HepG2 (cell line): Measurements from ENCODE around the gene PRR12. TPM values are rescaled to one million over a fixed set of nuclear protein-coding genes. Genes with fewer than 3 reads are reported as not detected.

Experiments
- ATAC-seq: fragments of 200-7000 bp; cut with Tn5 transposase; 3 replicates; pipeline ENCODE4 v1.9.1; 2020; ENCODE audit warnings: mild to moderate bottlenecking, moderate library complexity
- BruUV-seq: library from RNA; stranded (reverse); fragments of 400-500 nt; replicated peaks from 2 replicates; lab custom pipeline; 2021; lab: Mats Ljungman, UMichigan
- CTCF ChIA-PET: fragments of 300-600 bp; formaldehyde crosslinking; extraction: SDS; loops from one replicate; lab custom pipeline; 2021; ENCODE audit warnings: low total read pairs, inconsistent platforms, low intra/inter-chr PET ratio; lab: Yijun Ruan, JAX
- POLR2A ChIA-PET: fragments of 350-600 bp; sonication (Branson Sonifier 250); formaldehyde crosslinking; loops from one replicate; lab custom pipeline; 2020; ENCODE audit warnings: antibody characterized with exemption, inconsistent platforms; lab: Yijun Ruan, JAX
- DNase-seq: peaks from one replicate; pipeline ENCODE4 v3.0.0-alpha.2; 2015; ENCODE audit warnings: low spot score
- FAIRE-seq: peaks from 3 replicates; lab custom pipeline; 2011; peaks lifted over from hg19 to GRCh38; lab: Jason Lieb, UNC
- H2AFZ ChIP-seq: one replicate; pipeline ENCODE4 v1.6.1; 2011; ENCODE audit warnings: low read length, inconsistent platforms
- H3K27ac ChIP-seq: fragments of 300-600 bp; 3 replicates; pipeline ENCODE4 v1.8.0; 2011; ENCODE audit warnings: mixed run types, mild to moderate bottlenecking, mixed read lengths, low read length, inconsistent platforms; ENCODE audit not compliant: insufficient read depth; ENCODE audit errors: extremely low read length
- H3K27me3 ChIP-seq, 2 experiments: fragments of 200-600 bp in 1 of 2; 2 replicates in 1 of 2; 3 replicates in 1 of 2; pipeline versions ENCODE4 v1.6.0 to v1.8.0; 2011; ENCODE audit warnings: low read length in 2 of 2, mild to moderate bottlenecking in 2 of 2, moderate library complexity in 2 of 2, inconsistent platforms in 1 of 2; ENCODE audit not compliant: insufficient read depth in 2 of 2, control insufficient read depth in 1 of 2
- H3K36me3 ChIP-seq, 2 experiments: fragments of 200-600 bp in 1 of 2; replicated peaks in 1 of 2; 2 replicates in 1 of 2; 3 replicates in 1 of 2; pipeline versions ENCODE4 v1.5.1 to v1.8.0; 2011; ENCODE audit warnings: low read length in 2 of 2, inconsistent platforms in 1 of 2; ENCODE audit not compliant: insufficient read depth in 2 of 2, control insufficient read depth in 1 of 2
- H3K4me1 ChIP-seq: 2 replicates; pipeline ENCODE4 v1.5.1; 2012; ENCODE audit warnings: low read length, inconsistent platforms; ENCODE audit not compliant: insufficient read depth
- H3K4me2 ChIP-seq: 2 replicates; pipeline ENCODE4 v1.6.0; 2011; ENCODE audit warnings: low read depth, low read length, inconsistent platforms
- H3K4me3 ChIP-seq, 3 experiments: fragments of 200-600 bp in 1 of 3; sonication (generic), shearing (Covaris generic) in 1 of 3; replicated peaks in 1 of 3; 2 replicates each; pipeline ENCODE4 v1.5.1; 2011 to 2016; ENCODE audit warnings: low read length in 3 of 3, inconsistent platforms in 2 of 3, low read depth in 2 of 3, mild to moderate bottlenecking in 2 of 3, control low read depth in 1 of 3, mixed read lengths in 1 of 3; ENCODE audit not compliant: insufficient read depth in 1 of 3
- H3K79me2 ChIP-seq: one replicate; pipeline ENCODE4 v1.6.1; 2011; ENCODE audit warnings: low read length, inconsistent platforms; ENCODE audit not compliant: insufficient read depth
- H3K9ac ChIP-seq: 2 replicates; pipeline ENCODE4 v1.6.0; 2011; ENCODE audit warnings: mild to moderate bottlenecking, low read depth, low read length, inconsistent platforms; ENCODE audit not compliant: insufficient read depth
- H3K9me3 ChIP-seq: 2 replicates; pipeline ENCODE4 v1.5.1; 2012; ENCODE audit warnings: mild to moderate bottlenecking, low read length
- H4K20me1 ChIP-seq: 2 replicates; pipeline ENCODE4 v1.6.0; 2011; ENCODE audit warnings: inconsistent platforms, mild to moderate bottlenecking, low read length, moderate library complexity; ENCODE audit not compliant: insufficient read depth
- EEA1 ChIP-seq: sonication (generic); formaldehyde crosslinking; IDR thresholded peaks from 2 replicates; pipeline ENCODE4 v1.5.1; 2020; ENCODE audit warnings: mild to moderate bottlenecking, missing genetic modification reagents, borderline replicate concordance
- FOXC1 ChIP-seq: sonication (generic); formaldehyde crosslinking; IDR thresholded peaks from 2 replicates; pipeline ENCODE4 v1.8.0; 2022; ENCODE audit warnings: mild to moderate bottlenecking, missing genetic modification reagents, borderline replicate concordance
- FOXK1 ChIP-seq: sonication (generic); formaldehyde crosslinking; IDR thresholded peaks from 2 replicates; pipeline ENCODE4 v1.4.0; 2020; ENCODE audit warnings: low read depth, missing genetic modification reagents, borderline replicate concordance
- GATAD2A ChIP-seq: IDR thresholded peaks from 2 replicates; pipeline ENCODE4 v1.6.1; 2016
- MXD1 ChIP-seq: sonication (generic); formaldehyde crosslinking; IDR thresholded peaks from 2 replicates; pipeline ENCODE4 v1.4.0; 2020; ENCODE audit warnings: mild to moderate bottlenecking, missing genetic modification reagents
- PAXIP1 ChIP-seq: sonication (generic); formaldehyde crosslinking; conservative IDR thresholded peaks from 2 replicates; pipeline ENCODE4 v1.4.0; 2020; ENCODE audit warnings: mild to moderate bottlenecking, missing genetic modification reagents, moderate library complexity
- RAD51 ChIP-seq: fragments of 450-650 bp; IDR thresholded peaks from 2 replicates; pipeline ENCODE4 v1.6.1; 2016; ENCODE audit warnings: borderline replicate concordance
- THAP11 ChIP-seq: IDR thresholded peaks from 2 replicates; pipeline ENCODE4 v1.6.1; 2016; ENCODE audit warnings: missing biosample characterization, missing genetic modification reagents
- ZNF567 ChIP-seq: sonication (generic); formaldehyde crosslinking; IDR thresholded peaks from 2 replicates; pipeline ENCODE4 v1.8.1; 2023; ENCODE audit warnings: mild to moderate bottlenecking, missing genetic modification reagents, borderline replicate concordance
- ZNF629 ChIP-seq: sonication (generic); formaldehyde crosslinking; conservative IDR thresholded peaks from 2 replicates; pipeline ENCODE4 v1.5.0; 2020; ENCODE audit warnings: missing genetic modification reagents
- ZNF850 ChIP-seq: sonication (generic); formaldehyde crosslinking; conservative IDR thresholded peaks from 2 replicates; pipeline ENCODE4 v1.9.0; 2021; ENCODE audit warnings: mild to moderate bottlenecking, missing genetic modification reagents
- WGBS: methylation state at CpG from one replicate; pipeline ENCODE4 v1.1.6; 2017; ENCODE audit warnings: low lambda C conversion rate; 5-methylcytosine and 5-hydroxymethylcytosine counted together
- in situ Hi-C: cut with HindIII; loops from 2 replicates; pipeline ENCODE4 v1.10.0; 2017; ENCODE audit warnings: low pct_unique_long_range_greater_than_20kb; ENCODE audit not compliant: extremely low pct_ligation_motif_present
- intact Hi-C: fragments of 100-400 bp; cut with micrococcal nuclease; formaldehyde crosslinking; loops from one replicate; pipeline ENCODE4 v1.10.0; 2022; ENCODE audit not compliant: unreplicated experiment
- polyA plus RNA-seq, 8 experiments: library from polyadenylated mRNA; depleted of rRNA in 3 of 8; stranded (reverse) in 7 of 8; unstranded in 1 of 8; fragments of >200 nt; fragmentation: Illumina TruSeq in 4 of 8; extraction: Trizol in 4 of 8; gene quantifications; 2 replicates each; pipeline versions ENCODE4 v1.2.1 to v1.2.3, GENCODE V29; 2011 to 2016; ENCODE audit warnings: low read depth in 4 of 8, missing spikeins in 1 of 8, mixed read lengths in 1 of 8; ENCODE audit not compliant: insufficient read depth in 1 of 8
- total RNA-seq, 5 experiments: library from RNA; depleted of rRNA; stranded (reverse); fragments of >200 nt; fragmentation: Illumina TruSeq; extraction: Trizol; gene quantifications; 2 replicates each; pipeline ENCODE4 v1.2.3, GENCODE V29; 2016; ENCODE audit warnings: low read depth in 1 of 5
- TF ChIP-seq, protein P1 (sequence below): sonication (generic); formaldehyde crosslinking; IDR thresholded peaks from 2 replicates; pipeline ENCODE4 v1.5.1; 2020; ENCODE audit warnings: mild to moderate bottlenecking, missing genetic modification reagents, moderate library complexity
- TF ChIP-seq, protein P2 (sequence below): sonication (generic); IDR thresholded peaks from 2 replicates; pipeline ENCODE4 v1.6.1; 2016; ENCODE audit warnings: low read depth, borderline replicate concordance

The PRR12 gene
- total and polyA plus RNA-seq, 2 of the 13 experiments (the other 11 are each of a cell fraction or from before 2014, with no cell fraction given), result 0.62 to 1.5 TPM

- H3K36me3 ChIP-seq, result peaks cover 18 to 40% of the 10 kb centered on the region in 2 experiments
- 0 out of 2 replicates have a peak, but pooled peaks have one; percentile 15 for TF ChIP-seq FOXK1
- TF ChIP-seq GATAD2A, result no peak
- no peak for TF ChIP-seq MXD1
- TF ChIP-seq FOXC1 (CRISPR knock-in tag), result no peak
- no peak for TF ChIP-seq PAXIP1 (CRISPR knock-in tag)
- TF ChIP-seq THAP11 (CRISPR knock-in tag), result no peak
- TF ChIP-seq, protein P1, sequence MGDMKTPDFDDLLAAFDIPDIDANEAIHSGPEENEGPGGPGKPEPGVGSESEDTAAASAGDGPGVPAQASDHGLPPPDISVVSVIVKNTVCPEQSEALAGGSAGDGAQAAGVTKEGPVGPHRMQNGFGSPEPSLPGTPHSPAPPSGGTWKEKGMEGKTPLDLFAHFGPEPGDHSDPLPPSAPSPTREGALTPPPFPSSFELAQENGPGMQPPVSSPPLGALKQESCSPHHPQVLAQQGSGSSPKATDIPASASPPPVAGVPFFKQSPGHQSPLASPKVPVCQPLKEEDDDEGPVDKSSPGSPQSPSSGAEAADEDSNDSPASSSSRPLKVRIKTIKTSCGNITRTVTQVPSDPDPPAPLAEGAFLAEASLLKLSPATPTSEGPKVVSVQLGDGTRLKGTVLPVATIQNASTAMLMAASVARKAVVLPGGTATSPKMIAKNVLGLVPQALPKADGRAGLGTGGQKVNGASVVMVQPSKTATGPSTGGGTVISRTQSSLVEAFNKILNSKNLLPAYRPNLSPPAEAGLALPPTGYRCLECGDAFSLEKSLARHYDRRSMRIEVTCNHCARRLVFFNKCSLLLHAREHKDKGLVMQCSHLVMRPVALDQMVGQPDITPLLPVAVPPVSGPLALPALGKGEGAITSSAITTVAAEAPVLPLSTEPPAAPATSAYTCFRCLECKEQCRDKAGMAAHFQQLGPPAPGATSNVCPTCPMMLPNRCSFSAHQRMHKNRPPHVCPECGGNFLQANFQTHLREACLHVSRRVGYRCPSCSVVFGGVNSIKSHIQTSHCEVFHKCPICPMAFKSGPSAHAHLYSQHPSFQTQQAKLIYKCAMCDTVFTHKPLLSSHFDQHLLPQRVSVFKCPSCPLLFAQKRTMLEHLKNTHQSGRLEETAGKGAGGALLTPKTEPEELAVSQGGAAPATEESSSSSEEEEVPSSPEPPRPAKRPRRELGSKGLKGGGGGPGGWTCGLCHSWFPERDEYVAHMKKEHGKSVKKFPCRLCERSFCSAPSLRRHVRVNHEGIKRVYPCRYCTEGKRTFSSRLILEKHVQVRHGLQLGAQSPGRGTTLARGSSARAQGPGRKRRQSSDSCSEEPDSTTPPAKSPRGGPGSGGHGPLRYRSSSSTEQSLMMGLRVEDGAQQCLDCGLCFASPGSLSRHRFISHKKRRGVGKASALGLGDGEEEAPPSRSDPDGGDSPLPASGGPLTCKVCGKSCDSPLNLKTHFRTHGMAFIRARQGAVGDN (CRISPR knock-in tag), result peak; percentile 25; the same call in 1 of the 2 replicates
- TF ChIP-seq ZNF629 (CRISPR knock-in tag), result peak; percentile 48
- no peak for TF ChIP-seq EEA1
- TF ChIP-seq ZNF567 (CRISPR knock-in tag), result no peak
- no peak for TF ChIP-seq ZNF850 (CRISPR knock-in tag)
- TF ChIP-seq RAD51, result no peak
- TF ChIP-seq, protein P2, sequence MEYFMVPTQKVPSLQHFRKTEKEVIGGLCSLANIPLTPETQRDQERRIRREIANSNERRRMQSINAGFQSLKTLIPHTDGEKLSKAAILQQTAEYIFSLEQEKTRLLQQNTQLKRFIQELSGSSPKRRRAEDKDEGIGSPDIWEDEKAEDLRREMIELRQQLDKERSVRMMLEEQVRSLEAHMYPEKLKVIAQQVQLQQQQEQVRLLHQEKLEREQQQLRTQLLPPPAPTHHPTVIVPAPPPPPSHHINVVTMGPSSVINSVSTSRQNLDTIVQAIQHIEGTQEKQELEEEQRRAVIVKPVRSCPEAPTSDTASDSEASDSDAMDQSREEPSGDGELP, result peak; percentile 64; the same call in 1 of the 2 replicates
These were observed 30.6 kb upstream of the PRR12 start for GRCh38 chr19:49560358-49560900.

More at GRCh38 chr19:49560358-49560900, 30.6 kb upstream of the PRR12 start:
- Histone ChIP-seq H2AFZ (no peak overlapping the region), H3K27me3 (no peaks in the 10 kb centered on the region), H4K20me1 (no peaks in the 10 kb centered on the region), H3K27ac (no peak overlapping the region), H3K9me3 (no peaks in the 10 kb centered on the region), H3K9ac (no peak overlapping the region), H3K4me2 (no peak overlapping the region; the same call in 1 of the 2 replicates), H3K4me3 (no peak overlapping the region), H3K79me2 (peaks cover 6% of the 10 kb centered on the region), H3K4me1 (peaks cover 34% of the 10 kb centered on the region)
- ATAC-seq (no peak; the same call in 2 of the 3 replicates), DNase-seq (no peak), FAIRE-seq (no peak)
- intact Hi-C loops, result no loop called here
- ChIA-PET CTCF (no interaction called here), POLR2A (interaction anchor here (0.5 to 1.1 kb wide), 3 partner anchors 10 to 48 kb away, joined by 3 read pairs; partner anchors contain the start of gene FCGRT)
- BruUV-seq, result no TSS peak
- in situ Hi-C loops, result no loop called here
- WGBS, result 88% methylated on average over 13 of the region's 15 CpGs
